GM12891 (cell line): ENCODE measurements around the gene CRYM.
"Not testable (repeated sequence)": the region's sequence is repeated elsewhere in the genome, so short reads cannot be mapped to it uniquely, and the experiment has no call there.

ENCODE experiments used
- POLR2A ChIP-seq: IDR thresholded peaks from 2 replicates; pipeline ENCODE4 v1.6.1; 2011; ENCODE audit warnings: low read depth, low read length, control low read depth
- POLR2AphosphoS5 ChIP-seq: IDR thresholded peaks from 2 replicates; pipeline ENCODE4 v1.6.1; 2011; ENCODE audit warnings: low read depth, low read length, control low read depth
- POU2F2 ChIP-seq: IDR thresholded peaks from 2 replicates; pipeline ENCODE4 v1.6.1; 2011; ENCODE audit warnings: low read depth, mild to moderate bottlenecking, control low read depth, low read length, moderate library complexity
- SPI1 ChIP-seq: IDR thresholded peaks from 2 replicates; pipeline ENCODE4 v1.6.1; 2011; ENCODE audit warnings: low read depth, low read length, control low read depth
- TAF1 ChIP-seq: IDR thresholded peaks from 2 replicates; pipeline ENCODE4 v1.6.1; 2011; ENCODE audit warnings: low read depth, low read length, control low read depth

GRCh38 chr16:21312046-21312445, 34.0 kb upstream of the CRYM start:
- not testable (repeated sequence) for TF ChIP-seq TAF1, POLR2AphosphoS5, SPI1, POLR2A, POU2F2
